Measurements from ENCODE around the gene PLXNB2.

GRCh38 chr22:50255607-50256006, 51.8 kb downstream of the PLXNB2 start:
- TF ChIP-seq CTCF (IDR thresholded peaks at IDR 0.05), result no peak
- TF ChIP-seq POLR2A (IDR thresholded peaks at IDR 0.05), result no peak
